ENCODE results near the gene PDE1A.

PDE1A gene

DNA sequence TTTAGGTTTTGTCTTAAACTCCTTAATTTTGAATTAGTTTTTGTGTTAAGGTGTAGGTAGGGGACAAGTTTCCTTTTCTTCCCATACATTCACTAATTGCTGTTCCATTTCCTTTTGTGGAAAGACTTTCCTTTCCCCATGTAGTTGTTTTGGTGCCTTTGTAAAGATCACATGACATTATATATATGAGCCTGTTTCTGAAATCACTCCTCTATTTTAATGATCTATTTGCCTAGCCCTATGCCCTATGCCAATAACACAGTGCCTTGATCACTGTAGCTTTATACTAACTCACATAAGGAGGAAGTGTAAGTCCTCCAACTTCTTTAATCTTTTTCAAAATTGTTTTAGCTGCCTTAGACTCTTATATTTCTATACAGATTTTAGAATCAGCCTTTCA lies 229.3 kb downstream of the PDE1A start:
- no peak for DNase-seq (ENCODE audit: low spot score)

DNA sequence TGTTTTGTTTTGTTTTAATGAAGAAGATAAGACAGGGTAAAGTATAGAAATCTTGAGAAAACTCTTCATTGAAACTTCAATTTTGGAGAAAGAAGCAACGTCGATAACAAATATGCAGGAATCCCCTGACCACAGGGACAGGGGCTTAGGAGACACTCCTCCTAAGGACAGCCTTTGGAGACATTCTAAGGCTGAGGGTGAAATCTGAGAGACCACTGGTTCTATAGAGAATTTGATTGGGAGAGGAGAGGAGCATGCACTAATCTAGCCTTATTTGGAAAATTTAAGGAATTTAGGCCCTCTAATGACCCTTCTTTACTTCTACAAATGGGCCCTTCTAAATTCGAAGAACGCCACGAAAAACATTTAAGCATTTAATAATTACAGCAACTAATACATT lies 233.5 kb downstream of the PDE1A start:
- no peak for DNase-seq (ENCODE audit: low spot score)

DNA sequence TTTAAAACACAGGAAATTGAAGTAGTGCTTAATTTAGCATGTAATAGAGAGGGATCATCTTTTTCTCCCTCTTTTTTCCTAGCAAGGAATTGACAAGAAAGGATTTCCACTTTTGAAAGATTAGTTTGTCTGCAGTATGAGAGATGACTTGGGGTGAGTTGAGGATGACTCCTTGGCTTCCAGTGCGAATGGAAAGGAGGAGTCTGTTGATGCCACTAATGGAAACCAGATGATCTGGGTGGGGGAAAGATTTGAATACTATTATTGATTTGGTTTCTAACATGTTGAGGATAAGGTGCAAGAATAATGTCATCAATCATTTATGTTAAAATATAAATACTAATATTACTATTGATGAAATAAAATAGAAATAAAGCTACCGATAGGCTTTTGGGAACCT lies 235.8 kb downstream of the PDE1A start:
- DNase-seq (ENCODE audit: low spot score): no peak

GRCh38 chr2:182187130-182187529 lies 239.7 kb downstream of the PDE1A start:
- no peak for DNase-seq (ENCODE audit: low spot score)

DNA sequence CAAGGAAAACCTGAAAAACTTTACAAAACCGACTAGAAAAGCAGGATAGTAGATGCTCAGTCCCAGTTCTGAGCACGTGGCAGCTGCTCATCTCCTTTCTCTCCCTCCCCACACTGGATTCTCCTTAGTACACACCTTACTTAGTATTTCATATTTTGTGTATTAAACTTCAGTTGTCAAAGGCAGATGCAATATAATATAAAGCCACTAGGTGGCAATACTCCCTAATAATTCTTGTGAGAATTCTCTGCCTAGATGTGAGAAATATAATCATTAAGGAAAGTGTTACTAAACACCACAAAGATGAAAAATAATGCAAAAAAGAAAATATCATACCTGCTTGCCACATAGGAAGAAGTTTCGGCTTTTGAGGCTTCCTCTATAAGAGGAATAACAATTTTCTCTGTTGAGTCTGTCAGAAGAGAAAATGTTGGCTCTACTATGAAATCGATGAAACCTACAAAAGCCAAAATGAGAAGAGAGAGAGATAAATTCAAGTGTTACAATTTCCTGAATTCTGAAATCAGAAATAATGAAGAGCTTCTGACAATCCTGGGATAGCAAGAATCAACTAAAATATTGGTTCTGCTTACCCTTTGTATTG lies 240.6 kb downstream of the PDE1A start:
- DNase-seq (ENCODE audit: low spot score): peak; percentile 79

DNA sequence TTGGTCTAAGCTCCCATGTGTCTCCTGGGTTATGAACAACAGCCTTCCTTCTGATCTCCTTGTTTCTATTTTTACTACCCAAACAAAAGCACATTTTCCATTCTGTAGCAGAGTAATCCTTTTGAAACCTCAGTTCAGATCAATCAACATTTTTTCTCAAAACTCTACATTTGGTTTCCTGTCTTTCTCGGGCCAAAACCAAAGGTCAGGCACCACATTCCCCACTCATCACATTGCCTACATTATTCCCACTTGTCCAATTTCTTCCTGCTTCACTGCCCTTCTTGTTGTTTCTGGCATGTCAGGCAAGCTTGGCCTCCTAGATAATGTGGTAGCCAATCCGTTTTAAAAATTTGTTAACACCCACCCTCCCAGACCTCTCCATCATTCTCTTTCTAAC lies 244.4 kb downstream of the PDE1A start:
- no peak for DNase-seq (ENCODE audit: low spot score)

DNA sequence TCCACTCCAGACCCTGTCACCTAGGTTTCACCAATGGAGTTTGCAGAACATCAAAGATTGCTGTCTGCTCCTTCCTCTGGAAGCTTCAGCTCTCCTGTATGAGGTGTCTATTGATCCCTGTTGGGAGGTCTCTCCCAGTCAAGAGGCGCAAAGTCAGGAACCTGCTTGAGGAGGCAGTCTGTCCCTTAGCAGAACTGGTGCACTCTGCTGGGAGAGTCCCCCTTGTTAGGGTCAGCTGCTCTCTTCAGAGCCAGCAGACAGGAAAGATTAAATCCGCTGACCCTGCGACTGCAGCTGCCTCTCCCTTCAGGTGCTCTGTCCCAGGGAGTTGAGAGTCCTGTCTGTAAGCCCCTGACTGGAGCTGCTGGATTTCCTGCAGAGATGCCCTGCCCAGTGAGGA lies 245.5 kb downstream of the PDE1A start:
- DNase-seq (ENCODE audit: low spot score): no peak

DNA sequence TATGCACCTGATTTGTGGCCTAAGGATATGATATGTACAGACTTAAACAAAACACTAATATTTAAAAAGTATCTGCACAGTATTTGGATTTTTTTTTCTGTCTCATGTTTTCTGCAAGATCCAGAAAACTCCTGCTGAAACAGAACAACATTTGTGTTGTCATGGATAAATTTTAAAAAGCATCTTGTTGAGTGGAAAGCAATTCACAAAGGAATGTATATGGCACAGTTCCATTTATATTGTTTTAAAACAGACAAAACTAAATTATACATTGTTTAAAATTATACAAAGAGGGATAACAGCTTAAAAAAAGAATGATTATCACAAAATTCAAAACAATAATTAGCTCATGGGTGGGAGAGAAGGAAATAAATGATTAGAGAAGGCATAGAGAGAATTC lies 247.7 kb downstream of the PDE1A start:
- no peak for DNase-seq (ENCODE audit: low spot score)

GRCh38 chr2:182173944-182174622 lies 252.8 kb downstream of the PDE1A start:
- no peak for DNase-seq (ENCODE audit: low spot score)

- no peak for DNase-seq (ENCODE audit: low spot score)
Observed at GRCh38 chr2:182170341-182170740, 256.5 kb downstream of the PDE1A start.

DNA sequence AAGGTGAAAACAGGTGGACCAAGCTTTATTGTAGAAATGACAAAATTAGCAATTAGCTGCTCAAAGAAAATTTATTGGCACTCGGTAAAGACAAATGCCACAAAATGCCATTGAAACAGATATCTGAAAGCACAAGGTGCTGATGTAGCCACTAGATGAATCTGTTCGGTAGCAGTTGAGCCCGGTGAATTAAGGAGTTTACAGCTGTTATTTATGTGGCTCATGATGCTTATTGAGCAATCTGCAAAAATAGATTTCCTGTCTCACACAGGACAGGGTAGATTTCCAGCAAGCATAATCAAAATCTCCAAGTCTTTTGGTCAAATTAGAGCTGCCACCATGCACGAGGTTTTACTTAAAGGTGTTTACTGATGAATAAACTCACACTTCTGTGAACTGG lies 259.0 kb downstream of the PDE1A start:
- DNase-seq (ENCODE audit: low spot score): no peak

GRCh38 chr2:182166841-182167240 lies 260.0 kb downstream of the PDE1A start:
- no peak for DNase-seq (ENCODE audit: low spot score)

- DNase-seq (ENCODE audit: low spot score): no peak
Observed at GRCh38 chr2:182166406-182166805, 260.4 kb downstream of the PDE1A start.

DNA sequence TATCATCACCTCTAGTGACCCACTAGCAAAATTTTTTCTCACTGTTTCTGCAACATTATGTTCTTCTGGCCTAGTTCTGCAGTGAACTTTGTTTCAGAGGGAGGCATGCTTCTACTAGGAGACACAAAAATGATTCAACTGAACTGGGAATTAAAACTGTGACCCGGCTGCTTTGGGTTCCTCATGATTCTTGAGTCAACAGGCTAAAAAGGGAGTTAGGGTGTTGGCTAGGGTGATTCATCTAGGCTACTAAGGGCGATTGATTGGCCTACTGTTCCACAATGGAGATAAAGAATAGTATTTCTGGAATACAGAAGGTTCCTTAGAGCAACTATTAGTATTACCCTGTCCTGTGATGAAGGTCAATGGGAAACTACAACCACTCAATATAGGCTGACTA lies 261.6 kb downstream of the PDE1A start:
- no peak for DNase-seq (ENCODE audit: low spot score)

GRCh38 chr2:182164686-182165085 lies 262.1 kb downstream of the PDE1A start:
- no peak for DNase-seq (ENCODE audit: low spot score)

DNA sequence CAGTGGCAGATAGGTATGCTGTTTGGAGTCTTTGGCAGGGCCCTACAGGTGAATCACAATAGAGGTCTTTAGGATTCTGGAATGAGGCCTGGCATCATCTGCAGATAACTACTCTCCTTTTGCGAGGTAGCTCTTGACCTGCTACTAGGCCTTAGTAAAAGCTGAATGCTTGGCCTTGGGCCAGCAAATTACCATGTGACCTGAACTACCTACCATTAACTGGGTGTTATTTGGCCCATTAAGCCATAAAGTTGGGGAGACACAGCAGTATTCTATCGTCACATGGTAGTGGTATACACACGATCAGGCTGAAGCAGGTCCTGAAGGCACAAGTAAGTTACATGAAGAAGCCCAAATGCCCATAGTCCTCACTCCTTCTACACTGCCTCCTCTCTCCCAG lies 263.0 kb downstream of the PDE1A start:
- no peak for DNase-seq (ENCODE audit: low spot score)

GRCh38 chr2:182148344-182148743 lies 278.5 kb downstream of the PDE1A start:
- DNase-seq (ENCODE audit: low spot score): no peak

DNA sequence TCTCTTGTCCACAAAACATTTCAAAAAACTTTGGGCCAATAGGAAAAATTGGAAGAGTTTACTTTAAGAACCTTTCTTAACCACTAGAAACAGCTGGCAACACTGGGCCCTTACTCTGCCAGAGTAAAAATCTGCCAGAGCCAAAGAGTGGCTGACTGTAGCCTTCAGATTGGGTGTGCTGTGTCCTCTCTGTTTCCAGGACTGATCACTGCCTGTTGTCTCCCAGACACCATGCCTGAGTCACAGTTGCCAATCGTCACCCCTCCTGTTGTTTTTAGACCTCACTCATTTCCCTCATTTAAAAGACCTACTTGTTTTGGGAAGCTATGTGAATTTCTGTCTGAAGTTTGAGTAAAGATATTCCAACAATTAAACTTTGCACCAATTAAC lies 282.1 kb downstream of the PDE1A start:
- no peak for DNase-seq (ENCODE audit: low spot score)

- DNase-seq (ENCODE audit: low spot score): no peak
Observed at GRCh38 chr2:182144041-182144775, 282.6 kb downstream of the PDE1A start.

GRCh38 chr2:182142062-182142461 lies 284.8 kb downstream of the PDE1A start:
- DNase-seq (ENCODE audit: low spot score): no peak

DNA sequence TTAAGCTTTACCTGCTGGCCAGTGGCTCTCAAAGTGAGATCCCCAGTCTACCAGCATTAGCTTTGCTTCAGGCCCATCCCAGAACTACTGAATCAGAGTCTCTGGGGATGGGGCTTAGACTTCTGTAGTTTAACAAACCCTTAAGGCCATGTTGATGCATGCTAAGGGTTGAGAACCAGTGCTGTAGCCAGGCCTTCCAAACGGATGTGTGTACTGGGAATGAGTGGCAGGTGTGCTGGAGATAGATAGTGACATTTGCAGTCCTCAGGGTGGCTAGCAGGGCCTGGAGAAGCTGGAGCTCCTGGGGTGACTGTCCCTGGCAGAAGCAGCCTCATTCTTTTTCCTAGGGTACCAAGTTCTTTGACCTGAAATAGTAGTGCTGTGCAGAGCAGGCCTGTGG lies 292.6 kb downstream of the PDE1A start:
- DNase-seq (ENCODE audit: low spot score): no peak

DNA sequence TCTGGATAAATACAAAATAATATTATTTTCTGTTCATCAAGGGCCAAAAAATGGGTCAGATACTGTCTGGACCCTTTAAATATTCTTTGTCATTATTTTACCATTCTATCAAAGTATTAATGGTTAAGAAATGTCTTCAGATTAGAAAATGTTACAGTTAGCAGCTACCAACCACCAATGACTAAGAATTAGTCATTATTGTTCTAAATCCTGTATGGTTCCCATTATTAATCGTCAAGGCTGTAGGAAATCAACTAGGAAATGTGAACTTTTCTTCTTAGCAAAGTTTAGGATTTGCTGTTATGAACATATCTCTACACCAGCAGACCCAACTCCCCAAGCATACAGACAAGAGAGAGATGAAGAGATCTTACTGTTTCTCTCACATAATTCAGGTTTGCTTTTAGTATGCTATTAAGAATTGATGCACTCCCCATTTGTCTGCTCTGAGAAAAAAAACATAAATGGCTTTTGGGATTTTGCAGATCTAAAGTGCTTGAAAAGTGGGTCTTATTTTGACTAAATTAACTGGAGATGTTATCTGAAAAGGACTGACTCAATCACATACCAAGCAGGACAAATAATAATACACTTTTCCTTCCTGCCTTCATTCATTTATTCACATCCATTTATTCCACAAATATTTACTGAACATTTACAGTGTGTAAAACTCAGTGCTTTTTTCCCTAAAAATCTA lies 293.5 kb downstream of the PDE1A start:
- DNase-seq (ENCODE audit: low spot score): no peak

DNA sequence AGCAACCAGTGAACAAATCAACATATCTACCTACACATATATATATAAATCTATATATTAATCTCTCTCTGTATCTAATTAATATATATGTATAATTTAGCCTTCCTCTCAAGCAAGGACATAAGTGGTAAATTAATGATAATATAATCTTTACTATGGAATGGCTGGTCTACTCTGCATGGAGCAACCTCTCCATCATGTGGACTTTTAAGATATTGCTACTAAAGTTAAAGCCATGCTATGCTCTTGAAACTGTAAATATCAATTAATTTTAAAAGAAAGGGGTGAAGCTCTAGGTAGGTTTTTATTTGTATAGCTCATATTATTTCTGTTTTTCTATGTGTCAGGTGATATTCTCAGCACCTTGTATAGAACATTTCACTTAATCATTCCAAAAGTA lies 294.2 kb downstream of the PDE1A start:
- DNase-seq (ENCODE audit: low spot score): peak; percentile 16

Data from NAMALWA (cell line).